BJ (cell line): Measurements from ENCODE around the gene SLIT3. TPM values are rescaled to one million over a fixed set of nuclear protein-coding genes. Genes with fewer than 3 reads are reported as not detected.

Experiments
- CTCF ChIA-PET: fragments of 350-600 bp; formaldehyde crosslinking; extraction: SDS; loops from one replicate; lab custom pipeline; 2021; ENCODE audit warnings: antibody characterized with exemption, inconsistent platforms; lab: Yijun Ruan, JAX
- POLR2A ChIA-PET: fragments of 300-600 bp; sonication (Branson Sonifier 250); formaldehyde crosslinking; extraction: SDS; loops from one replicate; lab custom pipeline; 2021; ENCODE audit warnings: antibody characterized with exemption; lab: Charles Lee
- DNase-seq: peaks from one replicate; pipeline ENCODE4 v3.0.0-alpha.2; 2011; ENCODE audit warnings: low read depth
- H3K27me3 ChIP-seq: 2 replicates; pipeline ENCODE4 v1.6.0; 2011; ENCODE audit warnings: low read length; ENCODE audit not compliant: control insufficient read depth, insufficient read depth
- H3K36me3 ChIP-seq: 2 replicates; pipeline ENCODE4 v1.5.1; 2011; ENCODE audit warnings: low read length; ENCODE audit not compliant: control insufficient read depth, insufficient read depth
- H3K4me3 ChIP-seq: 2 replicates; pipeline ENCODE4 v1.5.1; 2011; ENCODE audit warnings: low read depth, mild to moderate bottlenecking, control low read depth, low read length
- polyA plus RNA-seq: library from polyadenylated mRNA; depleted of rRNA; stranded (reverse); fragments of >200 nt; gene quantifications from 2 replicates; pipeline ENCODE4 v1.2.3, GENCODE V29; 2011
- TF ChIP-seq, protein P1 (sequence below): IDR thresholded peaks from 2 replicates; pipeline ENCODE4 v1.5.1; 2011; ENCODE audit warnings: low read depth, mild to moderate bottlenecking, control low read depth, inconsistent platforms, low read length, moderate library complexity; ENCODE audit not compliant: insufficient read depth

The SLIT3 gene
- polyA plus RNA-seq, 1 experiment = 26.8 TPM

DNA sequence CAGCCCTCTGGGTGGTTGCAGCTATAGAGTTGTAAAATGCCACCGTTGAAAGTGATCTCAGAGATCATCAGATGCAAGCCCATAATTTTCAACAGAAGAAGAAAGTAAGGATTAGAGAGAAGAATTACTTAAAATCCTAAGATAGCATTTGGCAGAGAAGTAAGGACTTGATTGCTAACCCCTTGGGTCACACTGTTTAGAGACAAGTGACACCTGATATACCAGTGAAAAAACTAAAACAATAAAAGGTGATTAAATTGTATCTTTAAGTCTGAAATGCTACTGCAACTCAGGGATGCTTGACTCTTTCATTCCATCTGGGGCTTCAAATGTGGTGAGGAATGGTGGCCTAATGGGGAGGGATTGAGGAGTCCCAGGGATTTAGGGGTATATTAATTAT, 440.9 kb downstream of the SLIT3 start:
- Histone ChIP-seq H3K4me3 (no peak overlapping the region), H3K36me3 (no peaks in the 10 kb centered on the region), H3K27me3 (peaks cover 1% of the 10 kb centered on the region; the same call in 1 of the 2 replicates)
- TF ChIP-seq, protein P1, sequence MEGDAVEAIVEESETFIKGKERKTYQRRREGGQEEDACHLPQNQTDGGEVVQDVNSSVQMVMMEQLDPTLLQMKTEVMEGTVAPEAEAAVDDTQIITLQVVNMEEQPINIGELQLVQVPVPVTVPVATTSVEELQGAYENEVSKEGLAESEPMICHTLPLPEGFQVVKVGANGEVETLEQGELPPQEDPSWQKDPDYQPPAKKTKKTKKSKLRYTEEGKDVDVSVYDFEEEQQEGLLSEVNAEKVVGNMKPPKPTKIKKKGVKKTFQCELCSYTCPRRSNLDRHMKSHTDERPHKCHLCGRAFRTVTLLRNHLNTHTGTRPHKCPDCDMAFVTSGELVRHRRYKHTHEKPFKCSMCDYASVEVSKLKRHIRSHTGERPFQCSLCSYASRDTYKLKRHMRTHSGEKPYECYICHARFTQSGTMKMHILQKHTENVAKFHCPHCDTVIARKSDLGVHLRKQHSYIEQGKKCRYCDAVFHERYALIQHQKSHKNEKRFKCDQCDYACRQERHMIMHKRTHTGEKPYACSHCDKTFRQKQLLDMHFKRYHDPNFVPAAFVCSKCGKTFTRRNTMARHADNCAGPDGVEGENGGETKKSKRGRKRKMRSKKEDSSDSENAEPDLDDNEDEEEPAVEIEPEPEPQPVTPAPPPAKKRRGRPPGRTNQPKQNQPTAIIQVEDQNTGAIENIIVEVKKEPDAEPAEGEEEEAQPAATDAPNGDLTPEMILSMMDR = no peak
- ChIA-PET CTCF (no interaction called here), POLR2A (no interaction called here)
- DNase-seq = no peak

DNA sequence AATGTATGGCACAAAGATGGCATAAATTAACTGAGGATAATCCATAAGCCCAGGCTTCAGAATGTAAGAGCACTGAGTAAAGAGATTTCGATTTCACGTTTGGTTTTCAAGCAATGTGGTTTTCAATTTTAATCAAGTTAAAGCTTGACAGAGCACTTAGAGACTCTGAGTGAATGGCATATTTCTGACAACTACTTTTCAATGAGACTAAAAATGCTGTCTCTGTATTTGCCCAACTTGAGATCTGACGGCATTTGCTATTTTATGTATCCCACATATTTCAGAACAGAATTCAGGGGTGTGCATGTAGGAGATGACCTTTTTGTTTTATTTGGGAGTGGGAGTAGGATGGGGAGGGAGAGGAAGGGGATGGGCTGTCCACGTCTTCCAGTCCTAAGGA, 441.5 kb downstream of the SLIT3 start:
- TF ChIP-seq, protein P1 = no peak
- POLR2A ChIA-PET = no interaction called here

DNA sequence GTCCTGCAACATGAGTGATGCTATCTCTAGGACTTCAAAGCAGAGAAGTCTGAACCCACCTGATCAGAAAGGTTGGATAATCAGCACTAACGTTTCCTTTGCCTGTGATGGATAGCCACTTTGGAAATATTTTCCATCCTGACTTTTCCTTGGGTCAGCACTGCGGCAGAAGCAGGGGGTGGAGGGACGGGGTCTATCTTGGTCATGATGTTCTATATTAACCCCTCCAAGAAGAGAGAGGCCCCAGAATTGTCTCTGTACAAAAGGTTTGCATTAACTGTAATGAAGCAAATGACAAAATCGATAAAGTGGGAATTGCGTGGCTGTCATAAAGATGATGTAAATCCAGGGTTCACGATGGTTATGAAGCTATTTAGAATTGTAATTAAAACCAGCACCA, 441.9 kb downstream of the SLIT3 start:
- DNase-seq = no peak
- TF ChIP-seq, protein P1 = no peak
- ChIA-PET CTCF (no interaction called here), POLR2A (no interaction called here)
- H3K27me3 ChIP-seq = peaks cover 6% of the 10 kb centered on the region
- no peak overlapping the region for H3K4me3 ChIP-seq
- H3K36me3 ChIP-seq = no peaks in the 10 kb centered on the region

More for the DNA sequence above, 441.5 kb downstream of the SLIT3 start:
- DNase-seq = no peak
- H3K4me3 ChIP-seq = no peak overlapping the region
- peaks cover 4% of the 10 kb centered on the region for H3K27me3 ChIP-seq
- no peaks in the 10 kb centered on the region for H3K36me3 ChIP-seq
- CTCF ChIA-PET = no interaction called here

DNA sequence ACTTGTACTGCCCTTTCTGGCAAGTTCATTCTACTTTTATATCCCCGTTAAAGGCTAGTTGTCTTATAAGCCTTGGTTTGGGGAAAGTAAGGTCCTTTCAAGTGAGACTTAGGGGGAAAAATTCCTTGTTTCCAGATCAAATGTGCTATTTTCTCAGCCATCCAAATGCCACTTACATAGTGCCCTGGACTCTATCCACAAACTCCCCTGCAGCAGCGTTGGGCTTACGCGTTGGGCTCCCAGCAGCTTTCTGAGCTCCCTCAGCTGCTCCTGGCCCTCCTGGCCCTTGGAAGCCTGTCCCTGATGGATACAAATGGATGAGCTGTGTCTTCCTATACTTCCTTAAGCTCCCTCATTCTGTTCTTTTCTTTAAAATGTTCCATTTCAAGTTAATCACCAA, 442.6 kb downstream of the SLIT3 start:
- no peak for DNase-seq
- CTCF ChIA-PET = no interaction called here
- TF ChIP-seq, protein P1 = no peak
- POLR2A ChIA-PET = no interaction called here
- no peak overlapping the region for H3K4me3 ChIP-seq
- H3K36me3 ChIP-seq = no peaks in the 10 kb centered on the region
- peaks cover 10% of the 10 kb centered on the region for H3K27me3 ChIP-seq

DNA sequence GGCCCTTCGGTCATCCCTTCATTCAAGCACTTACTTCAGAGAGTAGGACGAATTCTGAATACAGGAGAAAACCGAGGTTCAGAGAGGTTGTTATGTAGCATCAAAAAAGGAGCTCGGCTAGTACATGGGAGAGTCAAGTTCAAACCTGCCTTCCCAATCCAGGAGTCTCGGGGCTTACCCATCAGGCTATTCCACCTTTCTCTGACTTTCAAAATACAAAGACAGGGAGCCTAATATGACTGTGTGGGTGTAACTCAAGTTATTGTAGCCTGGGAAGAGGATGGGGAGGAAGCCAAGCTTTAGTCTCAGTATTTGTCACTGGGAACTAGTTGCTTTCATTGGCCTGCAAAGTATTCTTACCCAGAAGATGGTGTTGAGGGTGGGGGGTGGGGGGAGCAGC, 447.0 kb downstream of the SLIT3 start:
- Histone ChIP-seq H3K27me3 (peaks cover 13% of the 10 kb centered on the region), H3K36me3 (no peaks in the 10 kb centered on the region), H3K4me3 (no peak overlapping the region)
- POLR2A ChIA-PET = no interaction called here
- CTCF ChIA-PET = no interaction called here
- TF ChIP-seq, protein P1 = no peak
- no peak for DNase-seq
